ENCODE data around the gene KRTAP10-3. TPM values are rescaled to one million over a fixed set of nuclear protein-coding genes. Genes with fewer than 3 reads are reported as not detected.

Gene KRTAP10-3
- total and polyA plus RNA-seq, 2 of the 13 experiments (the other 11 are each of a cell fraction or from before 2014, with no cell fraction given), result not detected

GRCh38 chr21:44593598-44594405 is 35.2 kb upstream of the KRTAP10-3 start (continued):
- peak in 1 of 2 experiments; percentile 47; a peak in 2 of 4 replicates for TF ChIP-seq HMGXB4 (CRISPR knock-in tag; IDR thresholded peaks at IDR 0.05; ENCODE audit: borderline replicate concordance in 1 of 2, low read depth in 1 of 2)
- TF ChIP-seq KLF16 (CRISPR knock-in tag; IDR thresholded peaks at IDR 0.05), result peak in 1 of 2 experiments; percentile 76; a peak in 1 of 4 replicates
- TF ChIP-seq GATAD1 (CRISPR knock-in tag; IDR thresholded peaks at IDR 0.05), result peak; percentile 46; the same call in 1 of the 2 replicates
- no peak for TF ChIP-seq ZNF382 (CRISPR knock-in tag; IDR thresholded peaks at IDR 0.05; ENCODE audit: borderline replicate concordance)
- TF ChIP-seq NFKBIZ (CRISPR knock-in tag; IDR thresholded peaks at IDR 0.05), result peak; percentile 68; the same call in 1 of the 2 replicates
- TF ChIP-seq RAD21 (CRISPR knock-in tag; IDR thresholded peaks at IDR 0.05), result peak; percentile 27; the same call in 1 of the 2 replicates
- no peak for TF ChIP-seq ZNF143 (CRISPR knock-in tag; IDR thresholded peaks at IDR 0.05)
- TF ChIP-seq AKAP8 (CRISPR knock-in tag; IDR thresholded peaks at IDR 0.05), result no peak; the same call in 1 of the 2 replicates
- TF ChIP-seq FOXP1 (IDR thresholded peaks at IDR 0.05), result no peak
- peak; percentile 54; the same call in 1 of the 2 replicates for TF ChIP-seq FOXP1 (CRISPR knock-in tag; IDR thresholded peaks at IDR 0.05)
- TF ChIP-seq KMT2A (CRISPR knock-in tag; IDR thresholded peaks at IDR 0.05), result peak; percentile 35; the same call in 1 of the 2 replicates
- TF ChIP-seq ZNF280B (CRISPR knock-in tag; IDR thresholded peaks at IDR 0.05; ENCODE audit: borderline replicate concordance), result peak; percentile 90; the same call in 1 of the 2 replicates
- peak; percentile 89 for TF ChIP-seq ZNF747 (CRISPR knock-in tag; IDR thresholded peaks at IDR 0.05; ENCODE audit: borderline replicate concordance)
- no peak for TF ChIP-seq ZBTB1 (CRISPR knock-in tag; IDR thresholded peaks at IDR 0.05; ENCODE audit: borderline replicate concordance)
- peak; percentile 77; the same call in 1 of the 2 replicates for TF ChIP-seq ZBTB7B (CRISPR knock-in tag; IDR thresholded peaks at IDR 0.05)
- TF ChIP-seq ZFP91 (CRISPR knock-in tag; IDR thresholded peaks at IDR 0.05; ENCODE audit: borderline replicate concordance), result peak; percentile 37; the same call in 1 of the 2 replicates
- peak; percentile 24; the same call in 1 of the 2 replicates for TF ChIP-seq TCF7 (IDR thresholded peaks at IDR 0.05; ENCODE audit: low read depth)
- no peak for TF ChIP-seq REXO4 (CRISPR knock-in tag; IDR thresholded peaks at IDR 0.05; ENCODE audit: borderline replicate concordance)
- peak; percentile 96 for TF ChIP-seq ZNF607 (CRISPR knock-in tag; IDR thresholded peaks at IDR 0.05; ENCODE audit: borderline replicate concordance)
- TF ChIP-seq ZNF615 (CRISPR knock-in tag; IDR thresholded peaks at IDR 0.05; ENCODE audit: borderline replicate concordance), result no peak
- TF ChIP-seq TCF12 (IDR thresholded peaks at IDR 0.05), result no peak
- TF ChIP-seq TCF12 (CRISPR knock-in tag; IDR thresholded peaks at IDR 0.05), result no peak
- no peak for TF ChIP-seq SRY (CRISPR knock-in tag; IDR thresholded peaks at IDR 0.05)
- TF ChIP-seq NRL (CRISPR knock-in tag; IDR thresholded peaks at IDR 0.05; ENCODE audit: borderline replicate concordance), result peak; percentile 84; the same call in 1 of the 2 replicates
